PFSK-1 (cell line): ENCODE data around the gene USP2.

Source experiments
- POLR2AphosphoS5 ChIP-seq: IDR thresholded peaks from 2 replicates; pipeline ENCODE4 v1.6.1; 2012; ENCODE audit warnings: low read depth, mild to moderate bottlenecking, control low read depth, low read length, moderate library complexity
- SIN3A ChIP-seq: IDR thresholded peaks from 2 replicates; pipeline ENCODE4 v1.6.1; 2012; ENCODE audit warnings: mild to moderate bottlenecking, low read length, moderate library complexity, borderline replicate concordance; ENCODE audit not compliant: insufficient read depth
- TAF1 ChIP-seq: IDR thresholded peaks from 2 replicates; pipeline ENCODE4 v1.6.1; 2012; ENCODE audit warnings: low read length, control low read depth, borderline replicate concordance; ENCODE audit not compliant: insufficient read depth

DNA sequence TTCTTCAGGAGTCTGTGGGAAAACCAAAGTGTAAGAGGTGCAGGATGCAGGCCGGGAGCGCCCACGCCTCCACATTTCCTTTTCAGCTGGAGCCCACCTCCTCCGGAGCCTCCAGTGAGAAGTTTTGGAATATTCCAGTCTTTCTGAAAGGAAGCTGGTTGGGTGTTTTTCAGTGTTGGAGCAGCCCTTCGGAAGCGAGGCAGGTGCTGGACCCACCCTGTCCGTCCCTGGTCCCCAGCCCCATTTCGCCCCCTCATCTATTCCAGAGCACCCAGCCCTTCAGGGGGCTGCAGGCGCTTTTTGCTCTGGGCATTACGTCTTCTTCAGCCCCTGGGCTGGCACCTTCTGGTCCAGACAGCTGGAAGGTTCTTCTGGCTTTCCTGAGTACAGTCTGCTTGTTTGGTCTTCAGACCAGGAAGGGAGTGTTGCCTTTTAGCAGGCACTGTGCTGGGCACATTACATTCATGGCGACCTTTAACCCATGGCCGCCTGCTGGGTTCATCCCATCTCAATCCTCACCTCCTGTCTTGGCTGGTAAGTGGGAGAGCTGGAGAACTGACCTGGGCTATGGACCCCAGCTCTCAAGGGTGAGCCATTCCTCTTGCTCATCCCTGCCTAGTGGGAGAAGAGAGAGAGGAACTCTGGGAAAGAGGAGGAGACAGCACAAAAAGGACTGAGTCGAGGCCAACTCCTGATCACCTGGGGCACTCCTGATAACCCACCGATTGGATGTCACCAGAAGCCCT is 42.2 kb upstream of the USP2 start:
- TF ChIP-seq POLR2AphosphoS5, result no peak
- TF ChIP-seq TAF1, result no peak
- TF ChIP-seq SIN3A, result no peak
